Neural progenitor cell (in vitro differentiated cells): ENCODE data around the gene CAB39L.

Source experiments
- EZH2 ChIP-seq: fragments of 200-600 bp; sonication (generic); IDR thresholded peaks from 2 replicates; pipeline ENCODE4 v1.6.1; 2017; ENCODE audit warnings: antibody characterized with exemption, mild to moderate bottlenecking, moderate library complexity
- EZH2phosphoT487 ChIP-seq: fragments of 200-600 bp; sonication (generic); IDR thresholded peaks from 2 replicates; pipeline ENCODE4 v1.6.1; 2017; ENCODE audit warnings: antibody characterized with exemption
- TF ChIP-seq, protein P1 (sequence below): fragments of 200-600 bp; sonication (generic); IDR thresholded peaks from 2 replicates; pipeline ENCODE4 v1.5.1; 2017; ENCODE audit warnings: antibody characterized with exemption, mild to moderate bottlenecking

DNA sequence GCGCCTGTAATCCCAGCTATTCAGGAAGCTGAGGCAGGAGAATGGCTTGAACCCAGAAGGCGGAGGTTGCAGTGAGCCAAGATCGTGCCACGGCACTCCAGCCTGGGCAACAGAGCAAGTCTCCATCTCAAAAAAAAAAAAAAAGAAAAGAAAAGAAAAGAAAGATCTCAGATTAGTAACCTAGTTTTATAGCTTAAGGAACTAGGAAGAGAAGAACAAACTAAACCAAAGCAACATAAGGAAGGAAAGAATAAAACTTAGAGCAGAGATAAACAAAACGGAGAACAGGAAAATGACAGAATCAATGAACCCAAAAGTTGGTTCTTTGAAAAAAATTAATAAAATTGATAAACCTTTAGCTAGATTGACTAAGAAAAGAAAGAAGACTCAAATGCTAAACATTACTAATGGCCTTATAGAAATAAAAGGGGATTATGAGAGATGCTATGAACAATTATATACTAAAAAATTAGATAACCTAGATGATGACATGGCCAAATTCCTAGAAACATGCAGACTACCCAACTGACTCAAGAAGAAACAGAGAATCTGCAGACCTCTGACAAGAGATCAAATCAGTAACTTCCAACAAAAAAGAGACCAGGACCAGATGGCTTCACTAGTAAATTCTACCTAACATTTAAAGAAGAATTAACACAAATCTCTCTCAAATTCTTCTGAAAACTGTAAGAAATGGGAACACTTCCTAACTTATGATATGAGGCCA lies 127.9 kb downstream of the CAB39L start:
- TF ChIP-seq, protein P1, sequence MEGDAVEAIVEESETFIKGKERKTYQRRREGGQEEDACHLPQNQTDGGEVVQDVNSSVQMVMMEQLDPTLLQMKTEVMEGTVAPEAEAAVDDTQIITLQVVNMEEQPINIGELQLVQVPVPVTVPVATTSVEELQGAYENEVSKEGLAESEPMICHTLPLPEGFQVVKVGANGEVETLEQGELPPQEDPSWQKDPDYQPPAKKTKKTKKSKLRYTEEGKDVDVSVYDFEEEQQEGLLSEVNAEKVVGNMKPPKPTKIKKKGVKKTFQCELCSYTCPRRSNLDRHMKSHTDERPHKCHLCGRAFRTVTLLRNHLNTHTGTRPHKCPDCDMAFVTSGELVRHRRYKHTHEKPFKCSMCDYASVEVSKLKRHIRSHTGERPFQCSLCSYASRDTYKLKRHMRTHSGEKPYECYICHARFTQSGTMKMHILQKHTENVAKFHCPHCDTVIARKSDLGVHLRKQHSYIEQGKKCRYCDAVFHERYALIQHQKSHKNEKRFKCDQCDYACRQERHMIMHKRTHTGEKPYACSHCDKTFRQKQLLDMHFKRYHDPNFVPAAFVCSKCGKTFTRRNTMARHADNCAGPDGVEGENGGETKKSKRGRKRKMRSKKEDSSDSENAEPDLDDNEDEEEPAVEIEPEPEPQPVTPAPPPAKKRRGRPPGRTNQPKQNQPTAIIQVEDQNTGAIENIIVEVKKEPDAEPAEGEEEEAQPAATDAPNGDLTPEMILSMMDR = no peak
- no peak for TF ChIP-seq EZH2
- no peak for TF ChIP-seq EZH2phosphoT487
